ENCODE measurements around the gene CHN2. TPM values are rescaled to one million over a fixed set of nuclear protein-coding genes. Genes with fewer than 3 reads are reported as not detected.
"Not testable (repeated sequence)": the region's sequence is repeated elsewhere in the genome, so short reads cannot be mapped to it uniquely, and the experiment has no call there.

Gene CHN2
- total RNA-seq, 1 donor from 2014 or later = not detected

- DNase-seq (ENCODE audit: low spot score) = no peak
- intact Hi-C loops (cut with micrococcal nuclease) = no loop called here
- Mint-ChIP-seq H3K27me3 (ENCODE audit: insufficient read depth) (no peaks in the 10 kb centered on the region), H3K27ac (no peak overlapping the region), H3K9me3 (no peaks in the 10 kb centered on the region), H3K4me3 (no peak overlapping the region), H3K4me1 (ENCODE audit: low read depth) (no peaks in the 10 kb centered on the region), H3K36me3 (ENCODE audit: low read depth) (no peaks in the 10 kb centered on the region)
Observed at GRCh38 chr7:29518616-29519015, 324.0 kb downstream of the CHN2 start.

- Mint-ChIP-seq H3K9me3 (no peaks in the 10 kb centered on the region), H3K4me3 (no peak overlapping the region), H3K27ac (no peak overlapping the region), H3K4me1 (ENCODE audit: low read depth) (no peaks in the 10 kb centered on the region), H3K36me3 (ENCODE audit: low read depth) (no peaks in the 10 kb centered on the region), H3K27me3 (ENCODE audit: insufficient read depth) (no peaks in the 10 kb centered on the region)
- intact Hi-C loops (cut with micrococcal nuclease) = no loop called here
- no peak for DNase-seq (ENCODE audit: low spot score)
Observed at GRCh38 chr7:29523728-29524127, 329.2 kb downstream of the CHN2 start.

- H3K9me3 Mint-ChIP-seq = peaks cover 4% of the 10 kb centered on the region
- no peaks in the 10 kb centered on the region for H3K36me3 Mint-ChIP-seq (ENCODE audit: low read depth)
- intact Hi-C loops (cut with micrococcal nuclease) = no loop called here
- no peaks in the 10 kb centered on the region for H3K4me1 Mint-ChIP-seq (ENCODE audit: low read depth)
- no peak for DNase-seq (ENCODE audit: low spot score)
- H3K27me3 Mint-ChIP-seq (ENCODE audit: insufficient read depth) = no peaks in the 10 kb centered on the region
- no peak overlapping the region for H3K27ac Mint-ChIP-seq
- H3K4me3 Mint-ChIP-seq = no peak overlapping the region
Observed at GRCh38 chr7:29527505-29528108, 333.0 kb downstream of the CHN2 start.

GRCh38 chr7:29528526-29528925 is 334.0 kb downstream of the CHN2 start:
- H3K4me3 Mint-ChIP-seq; H3K27ac Mint-ChIP-seq; intact Hi-C loops (cut with micrococcal nuclease); H3K27me3 Mint-ChIP-seq (ENCODE audit: insufficient read depth); H3K9me3 Mint-ChIP-seq; H3K4me1 Mint-ChIP-seq (ENCODE audit: low read depth); DNase-seq (ENCODE audit: low spot score); H3K36me3 Mint-ChIP-seq (ENCODE audit: low read depth): not testable (repeated sequence)

Other genes with a start within 250 kb of the CHN2 start
- gene TRIL, start 236.4 kb upstream of the CHN2 start, total RNA-seq = 0.39 and 0.41 TPM in 2 replicates
- gene CPVL, start 48.2 kb upstream of the CHN2 start, total RNA-seq = not detected in 2 replicates

Measured in activated T-helper 1 cell treated with anti-CD3 and anti-CD28 coated beads, Interleukin-12 subunit alpha, Interleukin-12 subunit beta, Interleukin-2, Interleukin-4 antibody, amounts not matched to agents 30 ng/mL and 10 ng/mL and 1 ng/mL, durations not matched to agents 14 hours and 24 hours and 36 hours (primary cell).